HG02759 (cell line): ENCODE data around the gene THSD7A.

Source experiments
- ATAC-seq: cut with Tn5 transposase; IDR thresholded peaks from one replicate; pipeline ENCODE4 v1.9.1; 2021; ENCODE audit warnings: mild to moderate bottlenecking, moderate library complexity; ENCODE audit not compliant: unreplicated experiment

The THSD7A gene, protein sequence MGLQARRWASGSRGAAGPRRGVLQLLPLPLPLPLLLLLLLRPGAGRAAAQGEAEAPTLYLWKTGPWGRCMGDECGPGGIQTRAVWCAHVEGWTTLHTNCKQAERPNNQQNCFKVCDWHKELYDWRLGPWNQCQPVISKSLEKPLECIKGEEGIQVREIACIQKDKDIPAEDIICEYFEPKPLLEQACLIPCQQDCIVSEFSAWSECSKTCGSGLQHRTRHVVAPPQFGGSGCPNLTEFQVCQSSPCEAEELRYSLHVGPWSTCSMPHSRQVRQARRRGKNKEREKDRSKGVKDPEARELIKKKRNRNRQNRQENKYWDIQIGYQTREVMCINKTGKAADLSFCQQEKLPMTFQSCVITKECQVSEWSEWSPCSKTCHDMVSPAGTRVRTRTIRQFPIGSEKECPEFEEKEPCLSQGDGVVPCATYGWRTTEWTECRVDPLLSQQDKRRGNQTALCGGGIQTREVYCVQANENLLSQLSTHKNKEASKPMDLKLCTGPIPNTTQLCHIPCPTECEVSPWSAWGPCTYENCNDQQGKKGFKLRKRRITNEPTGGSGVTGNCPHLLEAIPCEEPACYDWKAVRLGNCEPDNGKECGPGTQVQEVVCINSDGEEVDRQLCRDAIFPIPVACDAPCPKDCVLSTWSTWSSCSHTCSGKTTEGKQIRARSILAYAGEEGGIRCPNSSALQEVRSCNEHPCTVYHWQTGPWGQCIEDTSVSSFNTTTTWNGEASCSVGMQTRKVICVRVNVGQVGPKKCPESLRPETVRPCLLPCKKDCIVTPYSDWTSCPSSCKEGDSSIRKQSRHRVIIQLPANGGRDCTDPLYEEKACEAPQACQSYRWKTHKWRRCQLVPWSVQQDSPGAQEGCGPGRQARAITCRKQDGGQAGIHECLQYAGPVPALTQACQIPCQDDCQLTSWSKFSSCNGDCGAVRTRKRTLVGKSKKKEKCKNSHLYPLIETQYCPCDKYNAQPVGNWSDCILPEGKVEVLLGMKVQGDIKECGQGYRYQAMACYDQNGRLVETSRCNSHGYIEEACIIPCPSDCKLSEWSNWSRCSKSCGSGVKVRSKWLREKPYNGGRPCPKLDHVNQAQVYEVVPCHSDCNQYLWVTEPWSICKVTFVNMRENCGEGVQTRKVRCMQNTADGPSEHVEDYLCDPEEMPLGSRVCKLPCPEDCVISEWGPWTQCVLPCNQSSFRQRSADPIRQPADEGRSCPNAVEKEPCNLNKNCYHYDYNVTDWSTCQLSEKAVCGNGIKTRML (N-terminal part only)

DNA sequence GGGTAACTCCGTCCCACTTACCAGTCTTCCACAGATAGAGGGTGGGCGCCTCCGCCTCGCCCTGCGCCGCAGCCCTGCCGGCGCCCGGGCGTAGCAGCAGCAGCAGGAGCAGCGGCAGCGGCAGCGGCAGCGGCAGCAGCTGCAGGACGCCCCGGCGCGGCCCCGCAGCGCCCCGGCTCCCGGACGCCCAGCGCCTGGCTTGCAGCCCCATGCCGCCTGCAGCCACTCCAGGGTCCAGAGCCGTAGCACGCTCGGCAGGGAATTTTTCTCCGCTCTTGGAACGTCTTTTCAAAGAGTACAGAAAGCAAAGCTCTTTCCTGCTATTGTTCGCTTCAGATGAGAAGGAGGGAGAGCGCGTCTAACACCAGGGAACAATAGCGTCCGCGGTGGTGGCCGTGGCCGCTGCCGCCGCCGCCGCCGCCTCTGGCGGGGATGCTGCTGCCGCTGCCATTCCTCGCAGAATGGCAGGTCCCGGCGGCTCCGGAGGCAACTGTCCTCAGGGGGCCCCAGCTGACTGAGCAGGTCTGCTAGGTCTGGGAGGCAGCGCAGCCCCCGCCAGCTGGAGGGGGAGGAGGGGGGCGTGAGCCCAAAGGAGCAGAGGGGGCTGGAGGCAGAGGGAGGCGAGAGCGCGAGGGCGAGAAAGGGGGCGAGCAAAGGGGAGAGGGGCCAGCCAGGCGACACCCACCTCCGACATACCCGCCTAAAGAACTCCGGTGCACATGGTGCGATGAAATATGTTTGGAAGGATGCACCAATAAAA is at the start of gene THSD7A:
TSS of gene THSD7A (minus strand) at position 463 of the 760 bp plus-strand sequence. CDS start at position 211, 252 bp downstream.
- peak; percentile 70 for ATAC-seq

DNA sequence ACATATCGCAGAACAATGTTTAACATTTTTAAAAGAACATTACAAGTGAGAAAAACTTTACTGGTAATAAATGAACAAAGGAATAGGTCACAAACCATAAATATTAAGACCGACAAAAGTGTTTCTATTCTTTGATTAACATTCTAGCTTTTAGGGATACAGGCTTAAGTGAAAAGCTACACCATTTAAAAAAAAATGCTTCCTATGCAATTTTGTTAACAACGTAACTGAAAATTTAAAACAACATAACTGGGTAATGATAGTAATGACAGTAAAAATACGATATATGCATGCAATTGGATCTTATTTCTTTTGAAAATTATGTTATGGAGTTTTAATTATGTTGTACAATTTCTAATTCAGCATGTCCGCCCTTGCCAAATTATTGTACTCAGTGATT is 49.7 kb upstream of the THSD7A start:
- ATAC-seq: no peak

DNA sequence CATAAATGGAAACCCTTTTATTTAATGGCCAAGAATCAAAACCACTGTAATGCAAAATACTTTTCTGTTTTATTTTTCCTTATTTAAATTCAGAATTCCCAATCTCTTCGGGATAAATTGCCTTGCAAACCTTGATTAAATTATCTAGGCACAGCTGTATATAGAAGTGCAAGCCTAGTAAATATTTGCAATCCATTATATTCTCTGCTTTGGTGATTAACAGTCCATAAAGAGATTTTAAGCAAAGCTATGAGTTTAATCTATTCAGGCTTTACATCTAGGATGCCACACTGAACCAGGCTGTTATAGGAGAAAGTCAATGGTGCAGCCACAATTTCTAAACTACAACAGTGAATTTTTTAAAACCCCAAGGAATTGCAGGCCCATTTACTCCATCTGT is 43.6 kb upstream of the THSD7A start:
- ATAC-seq: no peak

DNA sequence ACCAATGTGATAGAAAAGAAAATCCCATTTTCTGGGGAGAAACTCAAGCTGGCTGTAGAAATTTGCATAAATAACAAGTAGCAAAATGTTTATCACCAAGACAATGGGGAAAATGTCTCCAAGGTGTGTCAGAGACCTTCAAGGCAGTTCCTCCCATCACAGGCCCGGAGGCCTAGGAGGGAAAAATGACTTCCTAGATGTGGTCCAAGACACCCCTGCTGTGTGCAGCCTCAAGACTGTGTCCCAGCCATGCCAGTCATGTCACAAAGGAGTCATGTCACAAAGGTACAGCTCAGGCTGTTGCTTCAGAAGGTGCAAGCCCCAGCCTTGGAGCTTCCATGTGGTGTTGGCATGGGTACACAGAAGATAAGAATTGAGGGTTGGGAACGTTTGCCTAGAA is 33.7 kb upstream of the THSD7A start:
- ATAC-seq: no peak

DNA sequence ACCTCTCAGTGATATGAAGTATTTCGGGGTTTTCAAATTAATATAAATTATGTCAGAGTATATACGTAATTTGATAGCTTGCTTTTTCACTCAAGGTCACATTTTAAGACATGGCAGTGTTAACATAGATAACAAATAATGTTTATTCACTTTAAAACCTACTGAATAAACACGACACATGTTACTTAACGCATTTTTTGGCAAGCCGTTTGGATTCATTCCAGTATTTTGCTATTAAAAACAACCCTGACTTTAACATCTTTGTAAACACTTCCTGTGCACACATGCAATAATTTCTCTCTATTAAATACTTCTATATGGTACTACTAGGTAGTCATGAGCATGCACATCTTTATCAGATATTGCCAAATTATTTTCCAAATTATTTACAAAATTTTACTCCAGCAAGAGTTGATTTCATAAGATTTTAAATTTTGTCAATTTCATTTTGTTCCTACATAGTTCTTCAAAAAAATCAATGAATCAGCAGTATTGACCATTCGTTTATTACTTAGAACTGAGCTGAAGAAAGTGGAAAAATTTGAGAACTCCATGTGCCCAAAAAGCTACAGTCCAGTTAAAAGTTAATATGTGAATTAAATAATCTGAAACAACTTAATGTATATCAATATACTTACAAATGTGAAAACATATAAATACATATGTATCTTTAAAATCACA is 26.8 kb upstream of the THSD7A start:
- ATAC-seq: no peak

DNA sequence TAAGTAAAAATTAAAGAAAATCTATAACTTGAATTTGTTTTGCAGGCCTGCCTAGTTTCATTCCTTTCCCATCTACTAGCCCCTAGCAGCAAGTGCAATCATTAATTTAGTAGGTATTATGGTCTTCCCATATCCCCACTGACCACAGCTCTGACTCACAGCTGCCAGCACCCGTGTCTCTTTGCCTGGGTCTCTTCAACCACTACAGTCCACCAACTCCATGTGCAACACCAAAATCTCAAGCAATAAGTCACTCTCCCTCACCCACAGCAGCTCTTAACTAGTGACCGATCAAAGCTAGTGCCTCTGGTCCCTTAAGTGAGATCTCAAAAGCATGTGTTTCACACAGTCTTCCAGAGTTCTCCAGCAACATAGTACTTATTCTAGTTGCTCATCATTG is 26.0 kb upstream of the THSD7A start:
- ATAC-seq: no peak

DNA sequence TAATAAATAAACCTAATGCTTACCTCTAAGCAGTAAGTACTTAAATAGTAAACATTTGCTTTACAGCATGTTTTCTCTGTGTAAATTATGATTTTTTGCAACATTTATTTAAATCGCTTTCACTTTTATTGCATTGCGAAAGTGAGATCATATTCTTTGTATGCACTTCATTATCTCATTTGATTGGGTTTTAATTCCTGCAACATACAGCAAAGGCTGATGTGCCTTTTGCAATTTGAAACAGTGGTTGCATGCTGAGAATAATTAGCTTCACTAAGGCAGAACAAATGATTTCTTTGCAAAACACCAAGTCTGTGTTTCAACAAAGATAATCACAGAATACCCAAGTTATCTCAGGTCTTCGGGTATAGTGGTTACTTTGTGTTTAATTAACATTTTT is 16.3 kb upstream of the THSD7A start:
- no peak for ATAC-seq

DNA sequence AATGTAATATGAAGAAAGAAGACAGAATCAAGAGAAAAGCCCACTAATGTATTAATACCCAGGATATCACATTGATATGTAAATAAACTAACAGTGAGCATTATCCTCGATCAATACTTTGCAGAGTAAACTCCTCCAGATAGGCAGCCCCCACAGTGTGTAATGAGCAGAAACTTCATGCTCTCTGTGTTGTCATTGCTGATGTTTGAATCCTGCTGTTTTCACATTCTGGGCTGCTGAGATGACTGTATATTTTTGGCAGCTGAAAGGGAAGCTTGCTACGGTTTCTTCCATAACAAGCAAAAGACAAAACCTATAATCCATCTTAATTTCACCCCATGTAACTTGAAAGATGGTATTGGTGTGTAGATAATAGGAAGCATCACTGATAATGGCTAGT is 15.3 kb upstream of the THSD7A start:
- ATAC-seq: no peak

DNA sequence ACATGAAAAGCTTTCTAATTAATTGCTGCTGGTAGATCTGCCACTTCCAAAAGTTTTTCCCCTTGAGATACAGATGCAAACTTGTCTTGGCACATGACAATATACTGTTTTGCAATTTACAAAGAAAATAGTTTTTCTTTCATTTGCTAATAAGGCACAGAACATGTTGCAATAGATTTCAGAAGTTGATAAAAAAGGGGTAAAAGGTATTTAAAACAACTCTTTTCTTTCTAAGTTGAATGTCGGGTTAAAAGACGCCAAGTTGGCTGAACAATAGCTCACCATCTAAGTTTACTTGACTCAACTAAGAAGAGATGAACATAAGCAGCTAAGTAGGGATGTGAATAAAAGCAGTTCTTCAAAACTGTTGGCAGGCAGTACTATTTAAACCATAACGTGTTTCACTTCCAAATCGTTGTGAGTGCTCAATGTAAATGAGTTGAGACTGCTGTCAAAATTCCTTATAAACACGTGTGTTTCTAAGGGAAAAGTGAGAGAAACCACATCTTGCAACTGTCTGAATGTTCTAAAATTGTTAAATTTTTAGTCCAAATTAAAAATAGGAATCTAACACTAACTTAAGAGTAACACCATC is 14.5 kb upstream of the THSD7A start:
- ATAC-seq: no peak

DNA sequence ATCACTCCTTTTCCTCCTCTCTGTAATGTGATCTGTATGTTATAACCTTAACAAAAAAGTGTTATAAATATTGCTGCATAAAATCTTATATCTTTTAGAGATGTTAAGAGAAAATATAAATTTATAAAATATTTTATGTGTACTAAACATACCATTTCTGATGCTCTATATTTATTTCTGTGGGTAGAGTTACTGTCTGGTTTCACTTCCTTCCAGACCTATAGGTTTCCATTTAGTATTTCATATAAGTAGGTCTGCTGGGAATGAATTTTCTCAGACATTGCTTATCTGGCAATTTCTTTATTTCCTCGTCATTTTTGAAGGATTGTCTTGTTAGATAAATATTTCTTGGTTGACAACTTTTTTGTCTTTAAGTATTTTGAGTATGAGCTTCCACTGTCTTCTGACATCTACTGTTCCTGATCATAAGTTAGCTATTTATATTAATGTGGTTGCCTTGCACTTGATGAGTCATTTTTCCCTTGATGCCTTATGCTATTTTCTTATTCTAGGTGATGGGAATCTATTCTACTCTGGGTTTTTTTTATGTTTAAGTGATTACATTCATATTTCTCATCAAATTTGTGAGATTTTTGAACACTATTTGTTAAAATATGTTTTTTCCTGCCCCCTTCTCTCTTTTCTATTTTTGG is 11.2 kb upstream of the THSD7A start:
- ATAC-seq: peak; percentile 43

DNA sequence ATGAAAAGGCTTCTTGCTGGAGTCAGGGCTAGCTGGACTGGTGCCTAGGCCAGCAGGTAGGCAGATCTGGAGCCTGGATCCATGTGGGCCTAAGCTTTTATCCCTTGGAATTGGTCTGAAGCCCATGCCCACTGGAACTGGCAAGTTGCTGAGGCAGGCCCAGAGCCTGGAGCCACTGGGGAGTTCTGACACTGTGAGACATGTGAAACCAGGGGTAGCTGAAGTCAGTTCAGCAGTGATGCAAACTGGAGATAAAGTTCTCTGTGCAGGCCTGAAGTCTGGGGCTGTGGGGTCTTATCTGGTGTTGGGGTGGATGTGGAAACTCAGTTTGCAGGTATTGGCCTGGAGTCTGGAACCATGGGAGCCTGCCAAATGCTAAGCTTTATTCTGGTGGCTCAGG is 9.7 kb upstream of the THSD7A start:
- no peak for ATAC-seq

DNA sequence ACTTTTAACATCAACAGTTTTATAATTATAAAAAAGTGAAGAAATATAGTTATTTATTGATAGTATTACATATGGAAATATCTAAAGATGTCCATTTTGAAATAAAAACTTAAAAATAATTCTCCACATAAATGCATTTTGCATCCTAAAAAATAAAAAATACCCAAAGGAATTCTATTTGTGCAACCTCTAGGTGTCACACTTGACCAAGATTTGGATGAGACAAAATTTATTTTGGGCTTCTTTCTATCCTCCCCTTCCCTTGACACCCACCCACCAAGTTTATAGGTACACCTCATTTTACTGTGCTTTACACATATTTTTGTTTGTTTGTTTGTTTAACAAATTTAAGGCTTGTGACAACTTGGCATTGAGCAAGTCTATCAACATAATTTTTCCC is 3.3 kb upstream of the THSD7A start:
- no peak for ATAC-seq

DNA sequence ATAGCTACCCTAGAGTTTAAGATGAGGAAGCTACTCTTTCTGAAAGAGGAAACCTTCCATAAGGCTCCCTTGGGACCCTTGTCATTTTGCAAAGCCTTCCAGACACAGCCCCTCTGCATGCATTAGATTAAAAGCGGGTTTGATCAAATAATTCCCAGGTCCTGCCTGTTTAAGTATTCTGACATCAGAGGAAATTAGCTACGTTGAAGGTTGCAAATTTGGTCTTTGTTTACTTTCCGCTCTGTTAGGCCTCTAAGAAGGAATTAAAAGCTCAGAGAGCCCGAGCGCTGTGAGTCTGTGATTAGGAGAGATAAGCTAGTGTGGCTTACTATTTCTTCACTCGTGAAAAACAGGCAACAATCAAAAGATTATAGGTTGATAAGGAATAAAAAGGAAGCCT is 1.4 kb upstream of the THSD7A start:
- ATAC-seq: no peak

DNA sequence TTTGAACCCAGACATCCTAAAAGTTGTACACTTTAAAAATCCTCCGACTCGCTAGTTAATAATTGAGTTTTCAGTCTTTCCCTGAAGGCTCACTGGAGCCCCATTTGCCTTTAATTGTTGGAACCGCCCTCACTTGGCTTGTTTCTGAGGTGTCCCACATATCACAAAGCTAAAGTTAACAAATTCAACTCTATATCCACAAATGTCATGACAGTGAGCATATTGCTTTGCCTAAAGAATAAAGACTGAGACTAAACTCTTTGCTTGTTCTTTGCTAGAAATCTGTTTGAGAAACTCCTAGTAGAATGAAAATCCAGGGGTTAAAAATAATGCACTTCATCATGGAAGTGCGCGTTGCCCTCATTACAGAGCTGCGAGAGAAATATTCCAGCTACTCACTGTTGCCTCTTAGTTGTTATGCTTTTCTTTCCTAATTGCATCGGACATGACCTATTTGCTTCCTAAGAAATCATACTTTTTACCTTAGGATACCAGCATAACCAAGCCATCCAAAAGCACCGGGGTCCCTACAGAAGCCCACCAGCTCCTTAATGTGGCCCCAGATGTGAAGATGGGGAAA is 752 bp downstream of the THSD7A start:
- ATAC-seq: peak; percentile 7

DNA sequence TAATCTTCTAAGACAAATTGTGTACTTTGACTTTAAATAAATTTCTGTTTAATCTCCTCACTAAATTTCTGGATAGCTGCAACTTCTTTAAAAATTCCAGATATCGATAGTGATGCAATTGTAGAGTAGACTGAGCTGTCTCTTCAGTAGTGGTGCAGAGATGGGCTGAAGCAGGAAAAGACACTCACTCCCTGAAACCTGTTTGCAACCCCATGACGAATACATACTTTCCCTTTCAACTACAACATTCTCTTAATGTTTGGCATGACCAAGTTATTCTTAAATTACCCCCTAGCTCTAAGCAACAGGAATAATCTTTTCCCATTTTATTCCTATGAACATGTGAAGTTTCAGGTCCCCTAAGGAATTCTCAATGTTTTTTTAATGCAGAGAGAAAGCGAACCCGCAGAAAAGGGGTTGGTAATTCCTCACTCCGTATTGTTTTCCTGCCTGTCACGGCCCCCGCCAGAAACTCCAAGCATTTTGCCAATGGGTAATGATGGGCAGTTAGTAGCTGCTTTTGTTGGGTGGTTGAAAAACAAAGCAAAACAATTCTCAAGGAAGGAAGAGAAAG is 1.3 kb downstream of the THSD7A start:
- no peak for ATAC-seq

DNA sequence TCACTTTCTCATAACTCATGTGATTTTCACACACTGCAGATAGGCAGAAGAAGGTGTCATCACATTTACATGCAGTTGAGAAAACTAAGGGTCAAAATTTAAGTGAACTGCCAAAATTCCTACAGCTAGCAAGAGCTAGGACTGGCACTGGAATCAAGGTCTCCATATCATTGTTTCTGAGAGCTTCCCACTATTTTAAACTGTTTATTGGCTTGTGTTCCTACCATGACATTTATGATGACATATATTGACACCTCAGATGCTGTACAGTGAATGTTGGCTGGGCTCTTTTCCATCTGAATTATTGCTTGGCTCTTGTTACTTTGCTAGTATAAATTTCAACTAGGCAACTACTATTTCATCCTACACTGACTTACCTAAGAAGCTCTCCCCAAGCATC is 2.0 kb downstream of the THSD7A start:
- no peak for ATAC-seq

DNA sequence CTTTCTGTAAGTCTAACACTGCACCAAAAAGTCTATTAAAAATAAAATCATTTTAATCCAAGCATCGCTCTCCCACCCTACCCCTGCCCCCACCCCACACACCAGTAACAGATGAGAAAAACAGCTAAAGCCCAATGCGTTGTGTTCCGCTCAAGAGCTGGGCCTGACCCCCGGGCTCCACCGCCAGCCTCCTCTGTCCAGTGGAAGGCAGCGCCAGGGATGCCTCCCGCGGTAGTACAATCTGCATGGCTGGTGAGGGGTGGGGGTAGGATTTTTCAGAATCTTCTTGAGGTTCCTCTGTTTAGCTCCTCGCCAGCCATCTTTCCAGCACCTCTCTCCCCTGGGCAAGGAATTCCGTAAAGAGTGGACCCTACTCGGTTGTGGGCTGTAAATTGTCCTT is 12.1 kb downstream of the THSD7A start:
- ATAC-seq: no peak

DNA sequence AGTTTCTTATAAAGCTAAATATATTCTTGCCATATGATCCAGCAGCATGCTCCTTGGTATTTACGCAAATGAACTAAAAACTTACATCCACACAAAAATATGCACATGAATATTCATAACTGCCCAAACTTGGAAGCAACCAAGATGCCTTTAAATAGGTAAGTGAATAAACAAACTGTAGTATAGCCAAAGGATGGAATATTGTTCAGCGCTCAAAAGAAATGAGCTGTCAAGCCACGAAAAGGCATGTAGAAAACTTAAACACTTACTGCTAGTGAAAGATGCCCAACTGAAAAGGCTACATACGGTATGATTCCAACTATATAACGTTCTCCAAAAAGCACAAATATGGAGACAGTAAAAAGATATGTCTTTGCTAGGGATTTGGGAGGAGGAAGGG is 12.7 kb downstream of the THSD7A start:
- ATAC-seq: no peak
